NCI-H2227 (cell line): ENCODE measurements around the gene OPN1SW.

Source experiments
- DNase-seq: peaks from one replicate; lab custom pipeline; 2025; ENCODE audit not compliant: unreplicated experiment; lab: John Stamatoyannopoulos, UW

Gene OPN1SW

DNA sequence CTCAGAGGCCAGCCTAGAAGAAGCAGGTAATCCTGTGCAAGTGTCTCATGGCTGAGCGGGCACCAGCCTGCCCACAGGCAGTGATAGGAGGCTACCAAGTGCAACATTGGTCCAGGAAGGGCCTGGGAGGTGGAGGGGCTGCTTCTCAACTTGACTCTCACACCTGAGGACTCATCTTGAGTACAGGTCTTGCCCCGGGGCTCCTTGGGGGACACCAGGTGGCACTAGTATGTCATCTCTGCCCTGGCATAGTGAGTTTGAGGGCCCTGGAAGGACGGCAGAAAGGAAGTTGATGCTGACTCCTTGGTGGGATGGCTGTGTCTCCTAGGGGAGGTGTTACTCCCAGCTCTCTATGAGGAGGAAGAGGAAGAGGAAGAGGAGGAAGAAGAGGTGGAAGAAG, 18.4 kb upstream of the OPN1SW start:
- DNase-seq: no peak

DNA sequence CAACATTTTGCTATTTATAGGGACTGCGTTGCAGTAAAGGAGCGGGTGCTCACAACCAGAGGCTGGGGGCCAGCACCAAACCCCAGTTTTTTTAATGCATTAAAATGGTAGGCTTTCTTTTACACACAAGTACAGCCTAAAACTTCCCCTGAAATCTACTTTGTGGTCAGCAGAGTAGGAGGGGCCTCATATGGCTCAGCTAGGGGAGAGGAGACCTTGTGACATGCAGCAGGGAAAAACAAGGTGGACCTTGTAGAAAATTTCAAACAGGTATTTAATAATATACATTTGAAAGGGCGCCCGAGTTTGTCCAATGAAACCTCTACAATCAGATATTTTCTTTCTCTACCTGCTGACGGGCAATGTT, 17.6 kb upstream of the OPN1SW start:
- no peak for DNase-seq

DNA sequence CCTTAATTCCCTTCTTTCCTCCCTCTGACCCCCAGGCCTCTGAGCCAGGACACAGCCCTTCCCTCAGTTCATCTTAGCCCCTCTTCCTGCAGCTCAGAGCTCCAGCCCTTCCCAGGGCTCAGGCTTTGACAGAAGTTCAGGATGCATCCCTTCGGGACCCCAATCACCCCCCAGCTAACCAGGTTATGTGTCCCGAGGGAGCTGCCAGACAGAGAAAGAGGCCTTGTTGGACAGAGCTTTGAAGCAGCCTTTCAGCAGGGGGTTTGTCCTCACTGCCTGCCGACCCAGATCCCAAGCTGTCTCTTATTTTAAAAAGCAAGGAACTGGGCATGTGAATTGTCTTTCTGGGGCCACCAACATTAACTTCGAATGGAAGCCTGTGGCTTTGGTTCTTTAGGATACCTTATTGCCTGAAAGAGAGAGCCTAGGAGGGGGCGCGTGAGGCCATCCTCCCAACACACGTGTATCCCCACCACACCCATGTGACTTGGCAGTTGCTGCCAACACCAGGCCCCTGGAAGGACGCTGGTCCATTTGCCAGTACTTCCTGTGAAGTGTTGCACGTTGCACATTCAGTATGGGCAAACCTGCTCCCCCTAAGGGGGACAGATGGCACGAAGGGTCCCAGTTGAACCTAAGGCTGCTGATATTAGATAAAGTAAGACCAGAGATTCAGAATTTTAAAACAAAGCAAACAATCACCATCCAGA, 17.0 kb upstream of the OPN1SW start:
- DNase-seq: peak; percentile 13

DNA sequence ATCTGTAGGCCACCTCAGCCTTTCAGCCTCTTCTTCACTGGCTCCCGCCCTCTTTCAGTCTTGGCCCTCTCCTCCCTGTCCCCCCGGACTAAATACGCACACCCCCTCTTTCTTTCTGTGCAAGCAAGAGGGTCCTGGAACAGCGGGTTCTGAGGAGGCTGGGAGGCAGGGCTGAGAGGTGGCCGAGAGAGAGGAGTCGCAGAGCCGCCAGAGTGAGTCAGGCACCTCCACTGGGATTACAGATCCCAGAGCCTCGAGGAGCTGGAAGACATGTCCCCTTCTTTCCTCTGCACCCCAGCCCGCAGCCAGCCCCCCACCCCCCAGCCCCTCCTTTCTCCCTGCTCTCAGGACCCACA, 16.4 kb upstream of the OPN1SW start:
- DNase-seq: peak; percentile 46

DNA sequence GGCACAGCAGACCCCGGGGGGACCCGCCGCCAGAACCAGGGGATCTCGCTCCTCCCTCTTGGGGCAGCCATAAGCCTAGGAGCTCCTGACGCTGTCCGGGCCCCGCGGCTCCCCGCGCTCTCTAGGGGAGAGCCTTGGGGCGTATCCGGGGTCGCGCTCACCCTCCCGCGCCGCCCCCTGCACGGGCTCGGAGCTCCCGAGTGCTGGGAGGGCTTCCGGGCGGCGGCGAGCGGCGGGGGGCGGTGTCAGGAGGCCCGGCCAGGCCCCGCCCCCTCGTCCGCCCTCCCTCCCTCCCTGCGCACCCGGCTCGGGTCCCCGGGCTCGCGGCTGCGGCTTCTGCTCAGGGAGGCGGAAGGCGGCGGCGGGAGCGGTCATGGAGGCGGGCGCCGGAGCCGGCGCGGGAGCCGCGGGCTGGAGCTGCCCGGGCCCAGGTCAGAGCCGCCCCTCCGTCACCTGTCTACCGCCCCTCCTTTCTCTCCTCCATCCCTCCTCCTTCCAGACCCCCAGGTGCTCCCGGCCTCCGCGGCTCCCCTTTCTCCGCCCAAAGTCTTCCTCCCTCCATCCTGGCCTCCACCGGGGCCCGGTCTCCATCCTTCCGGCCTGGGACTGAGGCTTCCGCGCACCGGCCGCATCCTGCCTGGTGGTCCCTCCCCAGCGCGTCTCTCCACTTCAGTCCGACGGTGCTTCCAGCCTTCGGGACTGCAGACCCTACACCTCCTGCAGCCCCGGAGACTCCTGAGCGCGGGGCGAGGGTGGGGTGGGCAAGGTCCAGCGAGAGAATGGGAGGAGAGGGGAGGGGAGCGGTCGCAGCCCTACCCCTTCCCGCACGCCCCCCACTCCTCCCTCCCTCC, 15.8 kb upstream of the OPN1SW start, which contains the start of gene CCDC136:
CCDC136 (plus strand) TSS at position 848 of the 851 bp plus-strand sequence. CDS start 444 bp downstream, outside the sequence.
- DNase-seq: peak; percentile 77

DNA sequence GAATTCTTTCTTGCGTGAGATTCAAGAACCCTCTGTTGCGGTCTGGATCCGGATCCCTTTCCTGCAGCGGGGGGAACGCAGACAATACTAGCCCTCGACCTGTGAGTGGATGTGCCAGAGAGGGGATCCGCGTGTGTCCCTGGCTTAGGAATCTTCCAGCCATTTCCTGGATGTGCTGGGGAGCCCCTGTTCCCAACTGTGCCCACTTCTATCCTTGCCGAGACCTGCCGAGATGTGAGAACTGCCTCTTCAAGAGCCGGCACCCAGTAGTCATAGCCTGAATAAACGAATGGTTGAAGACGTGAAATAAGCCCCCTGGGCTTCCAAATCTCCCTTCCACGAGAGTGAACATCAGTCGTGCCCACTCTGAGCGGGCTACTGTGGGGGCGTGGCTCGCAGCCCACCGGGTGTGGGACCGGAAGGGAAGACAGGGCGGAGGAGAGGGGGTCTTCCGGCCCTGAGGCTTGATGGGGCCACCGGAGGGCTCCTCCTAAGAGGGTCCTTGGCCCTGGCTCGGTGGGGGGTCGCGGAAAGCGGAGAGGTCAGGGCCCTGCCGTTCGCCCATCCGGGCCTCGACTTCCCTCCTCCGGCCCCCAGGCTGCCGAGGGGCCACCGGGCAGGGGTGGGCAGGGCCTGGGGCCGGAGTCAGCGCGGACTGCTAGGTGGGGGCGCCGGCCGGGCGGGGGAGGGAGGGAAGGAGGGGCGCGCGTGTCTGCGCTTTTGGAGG, 14.9 kb upstream of the OPN1SW start:
- peak; percentile 33 for DNase-seq

DNA sequence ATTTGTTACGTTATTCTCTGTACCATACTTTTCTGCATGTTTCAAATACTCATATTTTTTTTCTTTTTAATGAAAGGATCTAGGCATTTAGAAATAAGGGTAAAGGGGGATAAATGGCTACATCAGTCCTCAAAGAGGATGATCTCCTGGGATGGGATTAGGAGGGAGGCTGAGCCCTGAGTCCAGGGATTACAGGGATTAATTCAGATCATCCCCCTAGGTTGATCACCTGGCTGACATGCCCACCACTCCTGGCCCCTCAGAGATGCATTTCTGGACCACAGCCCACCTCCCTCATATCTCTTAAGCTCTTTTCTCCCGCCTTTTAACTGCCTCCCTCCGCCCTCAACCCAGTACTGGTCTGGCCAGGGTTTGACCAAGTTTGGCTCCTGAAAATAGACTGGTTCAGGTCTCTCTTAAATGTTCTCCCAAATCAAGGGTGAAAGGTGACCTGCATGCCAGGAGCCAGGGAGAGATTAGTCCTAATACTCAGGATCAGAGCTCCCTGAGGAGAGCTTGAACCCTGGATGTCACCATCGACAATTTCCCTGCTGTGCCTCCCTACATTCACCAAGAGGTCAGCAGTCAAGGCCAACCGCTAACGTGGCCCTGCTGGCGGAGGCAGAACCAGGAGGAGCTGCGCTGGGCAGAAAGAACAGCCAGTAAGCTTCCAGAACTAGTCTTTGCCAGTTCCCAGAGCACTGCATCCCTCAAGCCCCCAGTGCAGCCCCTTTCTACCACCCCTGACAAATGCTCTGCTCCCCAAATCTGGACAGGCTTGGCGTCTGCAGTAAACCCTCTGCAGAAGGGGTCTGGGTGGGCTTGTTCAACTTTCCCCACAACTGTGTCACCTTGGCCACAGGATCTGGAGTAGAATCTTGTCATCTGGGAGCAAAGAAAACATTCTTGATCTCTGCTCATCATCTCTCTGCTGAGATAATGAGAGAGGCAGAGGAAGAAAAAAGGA, 13.1 kb upstream of the OPN1SW start:
- no peak for DNase-seq

DNA sequence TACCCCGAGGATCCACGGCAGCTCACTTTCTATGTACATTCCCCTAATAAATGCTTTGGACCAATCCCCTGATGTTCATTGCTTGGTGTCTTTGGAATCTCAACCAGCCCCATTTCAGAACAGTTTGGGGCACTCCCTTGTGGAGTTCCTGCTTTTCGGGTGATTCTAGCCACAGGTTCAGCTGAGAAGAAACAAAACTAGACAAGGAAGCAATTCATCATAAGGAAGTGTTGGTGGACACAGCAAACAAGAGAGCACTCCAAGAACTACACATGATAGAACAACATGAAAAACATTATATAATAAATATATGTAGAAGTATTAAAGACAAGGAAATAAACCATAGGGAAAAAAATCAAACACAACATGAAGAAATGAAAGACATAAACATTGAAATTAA, 10.1 kb upstream of the OPN1SW start:
- DNase-seq: no peak

DNA sequence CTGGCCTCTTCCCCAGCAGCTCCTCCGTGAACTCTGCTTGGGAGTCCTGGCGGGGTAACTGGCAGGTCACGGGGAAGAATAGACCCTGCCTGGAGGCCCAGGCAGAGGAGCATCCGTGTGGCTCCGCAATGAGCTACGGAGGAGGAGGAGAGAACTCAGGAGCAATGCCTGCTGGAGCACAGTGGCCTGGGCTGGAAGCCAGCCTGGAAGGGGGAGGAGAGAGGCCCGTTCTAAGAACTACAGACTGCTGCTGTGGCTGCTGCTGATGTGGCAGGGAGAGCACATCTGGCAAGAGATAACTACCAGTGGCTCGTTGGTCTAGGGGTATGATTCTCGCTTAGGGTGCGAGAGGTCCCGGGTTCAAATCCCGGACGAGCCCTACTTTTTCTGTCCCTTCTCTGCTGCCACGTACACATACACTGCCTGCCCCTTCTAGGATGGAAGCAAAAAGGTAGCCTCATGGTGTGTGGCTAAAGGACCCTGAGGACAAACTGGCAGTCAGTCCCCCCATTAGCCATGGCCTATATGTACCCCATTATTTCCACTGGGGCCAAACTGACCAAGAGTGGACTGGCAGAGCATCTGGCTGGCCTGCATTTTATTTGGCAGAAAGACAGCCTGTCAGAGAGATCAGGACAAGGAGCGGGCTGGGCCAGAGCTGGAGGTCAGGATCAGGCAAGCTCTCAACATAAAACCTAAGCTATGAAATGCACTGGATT, 7.7 kb upstream of the OPN1SW start:
- DNase-seq: no peak

DNA sequence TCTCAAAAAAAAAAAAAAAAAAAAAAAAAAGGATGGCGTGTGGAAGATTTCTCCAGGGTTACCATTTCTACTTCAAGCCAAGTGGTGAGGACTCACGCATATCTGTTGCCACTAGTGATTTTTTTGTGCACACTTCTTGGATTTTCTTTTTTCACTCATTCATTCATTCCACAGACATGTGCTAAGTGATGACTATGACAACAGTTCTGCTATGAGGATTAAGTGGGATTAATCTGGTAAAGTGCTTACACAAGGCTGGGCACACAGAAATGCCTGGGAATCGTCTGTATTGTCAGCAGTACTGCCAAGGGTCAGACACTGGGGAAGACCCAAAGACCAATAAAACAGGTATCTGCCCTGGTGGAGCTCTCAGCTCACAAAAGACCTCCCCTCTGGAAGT, 6.3 kb upstream of the OPN1SW start:
- no peak for DNase-seq

DNA sequence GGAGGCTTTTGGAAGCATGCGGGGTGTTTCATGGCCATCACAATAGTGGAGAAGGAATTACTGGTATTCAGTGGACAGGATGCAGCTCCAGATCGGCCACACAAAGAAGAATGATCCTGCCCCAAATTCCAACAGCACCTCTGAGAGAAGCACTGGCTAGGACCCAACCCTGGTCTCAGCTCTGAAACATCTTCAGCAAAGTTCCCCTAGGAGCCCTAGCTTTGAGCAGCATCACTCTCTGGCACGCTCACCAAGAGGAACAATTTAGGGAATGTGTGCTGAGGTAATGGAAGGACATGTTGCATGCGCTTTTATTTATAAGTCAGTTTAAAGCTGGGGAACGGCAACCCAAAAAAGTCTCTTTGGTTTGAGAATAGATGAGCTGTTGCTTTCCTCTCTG, 5.5 kb upstream of the OPN1SW start:
- DNase-seq: no peak

DNA sequence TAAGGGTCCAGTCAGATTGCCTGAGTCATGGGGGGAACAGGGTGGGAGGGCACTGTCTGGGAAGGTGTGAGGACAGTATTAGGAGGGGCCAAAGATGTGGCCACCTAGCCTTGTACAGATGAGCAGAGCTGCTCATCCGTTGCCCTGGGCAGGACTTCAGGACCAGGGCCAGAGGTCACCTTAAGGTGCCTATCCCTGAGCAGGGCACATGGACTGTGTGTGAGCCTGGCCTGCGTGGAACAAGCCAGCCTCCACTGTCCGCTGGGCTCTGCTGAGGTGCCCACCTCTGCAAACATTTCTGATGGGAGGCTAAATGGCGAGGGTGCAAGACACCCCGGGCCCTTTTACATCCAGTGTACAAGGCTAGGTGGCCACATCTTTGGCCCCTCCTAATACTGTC, 3.4 kb upstream of the OPN1SW start:
- DNase-seq: no peak

DNA sequence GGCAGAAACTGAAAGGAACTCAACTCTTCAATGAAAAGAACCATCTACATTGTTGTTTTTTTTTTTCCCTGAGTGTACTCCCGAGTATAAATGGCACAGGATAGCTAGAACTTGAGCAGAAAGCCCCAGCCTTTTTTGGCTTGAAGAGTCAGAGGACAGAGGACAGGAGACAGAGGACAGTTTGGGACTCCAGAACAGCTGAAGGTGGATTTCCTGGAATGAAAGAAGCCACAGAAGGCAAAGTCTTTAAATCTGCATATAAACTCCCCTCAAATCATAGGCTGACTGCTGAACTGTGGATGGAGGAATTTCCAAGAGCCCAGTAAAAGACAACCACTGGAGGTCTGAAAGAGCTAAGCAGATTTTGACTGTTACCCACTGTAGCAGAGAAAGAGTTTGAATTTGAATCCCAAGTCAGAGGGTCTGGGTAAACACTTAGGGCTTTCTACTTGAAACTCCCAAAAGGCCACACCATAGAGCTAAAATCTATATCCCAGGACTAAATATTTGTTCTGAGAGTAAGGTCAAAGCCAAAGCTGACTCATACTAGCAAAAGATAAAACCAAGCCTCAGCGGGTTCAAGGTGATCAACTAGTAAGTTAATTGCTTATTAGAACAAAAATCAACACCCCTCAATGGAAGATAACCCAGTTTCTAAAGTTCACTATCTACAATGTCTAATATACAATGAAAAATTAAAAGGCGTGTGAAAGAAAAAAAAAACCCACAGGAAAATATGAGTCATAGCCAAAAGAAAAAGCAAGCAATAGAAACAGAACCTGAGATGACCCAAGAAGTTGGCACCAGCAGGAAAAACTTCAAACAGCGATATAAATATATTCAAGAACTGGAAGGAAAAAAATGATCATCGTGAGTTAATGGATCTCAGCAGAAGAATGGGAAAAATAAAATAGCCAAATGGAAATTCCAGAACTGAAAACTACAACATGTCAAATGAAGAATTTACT, 1.8 kb upstream of the OPN1SW start:
- no peak for DNase-seq

DNA sequence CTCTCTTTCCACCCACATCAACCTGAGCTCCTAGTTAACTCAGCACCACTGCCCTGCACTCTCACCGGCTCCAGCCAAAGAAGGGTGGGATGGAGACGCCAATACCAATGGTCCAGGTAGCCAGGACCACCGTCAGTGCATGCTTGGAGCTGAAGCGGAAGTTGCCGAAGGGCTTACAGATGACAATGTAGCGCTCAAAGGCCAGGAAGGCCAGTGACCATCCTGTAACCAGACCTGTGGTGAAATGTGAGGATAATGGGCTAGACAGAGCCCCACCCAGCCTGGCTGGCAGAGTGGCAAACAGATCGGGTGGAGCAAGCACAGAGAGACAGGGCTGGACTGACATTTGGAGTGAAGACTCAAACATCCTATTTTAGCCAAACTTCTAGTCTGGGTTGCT, 673 bp downstream of the OPN1SW start:
- DNase-seq: no peak

DNA sequence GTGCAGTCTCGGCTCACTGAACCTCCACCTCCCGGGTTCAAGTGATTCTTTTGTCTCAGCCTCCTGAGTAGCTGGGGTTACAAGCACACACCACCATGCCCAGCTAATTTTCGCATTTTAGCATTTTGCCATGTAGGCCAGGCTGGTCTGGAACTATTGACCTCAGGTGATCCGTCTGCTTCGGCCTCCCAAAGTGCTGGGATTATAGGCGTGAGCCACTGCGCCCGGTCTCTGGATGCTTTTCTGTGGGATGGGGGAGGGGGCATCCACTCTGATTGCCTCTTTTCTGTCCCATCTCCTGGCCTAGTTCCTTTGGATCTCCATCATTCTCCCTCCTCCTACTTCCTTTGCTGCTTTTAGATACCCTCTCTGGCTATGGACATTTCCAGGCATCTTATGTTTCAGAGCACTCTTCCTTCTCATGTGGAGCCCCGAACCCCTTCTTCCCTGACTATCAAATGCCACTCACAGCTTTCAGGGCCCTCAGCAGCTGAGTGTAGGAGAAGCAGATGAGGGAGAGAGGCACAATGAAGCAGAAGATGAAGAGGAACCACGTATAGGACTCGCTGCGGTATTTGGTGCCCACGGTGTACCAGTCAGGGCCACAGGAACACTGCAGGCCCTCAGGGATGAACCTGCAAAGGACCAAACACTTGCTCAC, 1.4 kb downstream of the OPN1SW start:
- no peak for DNase-seq

DNA sequence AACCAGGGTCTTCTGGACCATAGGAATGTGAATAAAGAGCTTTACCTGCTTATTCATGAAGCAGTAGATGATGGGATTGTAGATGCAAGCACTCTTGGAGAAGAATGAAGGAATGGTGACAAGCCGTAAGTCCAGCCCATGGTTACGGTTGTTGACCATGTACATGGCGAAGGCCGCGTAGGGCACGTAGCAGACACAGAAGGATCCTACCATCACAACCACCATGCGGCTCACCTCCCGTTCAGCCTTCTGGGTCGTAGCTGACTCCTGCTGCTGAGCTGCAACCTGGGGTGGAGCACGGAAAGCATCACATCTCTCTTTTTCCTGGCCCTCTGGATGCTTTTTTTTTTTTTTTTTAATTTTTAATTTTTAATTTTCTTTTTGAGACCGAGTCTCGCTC, 2.0 kb downstream of the OPN1SW start:
- DNase-seq: no peak

DNA sequence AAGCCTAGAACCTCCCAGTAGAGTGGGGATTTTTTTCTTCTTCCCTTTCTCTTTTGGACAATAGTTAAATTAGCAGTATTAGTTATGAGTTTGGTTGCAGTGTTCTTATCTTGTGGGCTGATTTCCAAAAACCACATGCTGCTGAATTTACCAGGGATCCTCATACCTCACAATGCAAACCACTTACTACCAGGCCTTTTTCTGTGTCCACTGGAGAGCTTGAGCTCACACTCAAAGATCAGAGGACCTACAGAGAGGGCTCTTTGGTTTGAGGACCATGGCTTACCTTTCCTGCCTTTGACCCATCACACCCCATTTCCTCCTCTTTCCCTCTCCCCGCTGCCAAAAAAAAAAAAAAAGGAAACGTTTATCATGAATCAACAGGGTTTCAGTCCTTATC, 5.4 kb downstream of the OPN1SW start:
- DNase-seq: no peak

DNA sequence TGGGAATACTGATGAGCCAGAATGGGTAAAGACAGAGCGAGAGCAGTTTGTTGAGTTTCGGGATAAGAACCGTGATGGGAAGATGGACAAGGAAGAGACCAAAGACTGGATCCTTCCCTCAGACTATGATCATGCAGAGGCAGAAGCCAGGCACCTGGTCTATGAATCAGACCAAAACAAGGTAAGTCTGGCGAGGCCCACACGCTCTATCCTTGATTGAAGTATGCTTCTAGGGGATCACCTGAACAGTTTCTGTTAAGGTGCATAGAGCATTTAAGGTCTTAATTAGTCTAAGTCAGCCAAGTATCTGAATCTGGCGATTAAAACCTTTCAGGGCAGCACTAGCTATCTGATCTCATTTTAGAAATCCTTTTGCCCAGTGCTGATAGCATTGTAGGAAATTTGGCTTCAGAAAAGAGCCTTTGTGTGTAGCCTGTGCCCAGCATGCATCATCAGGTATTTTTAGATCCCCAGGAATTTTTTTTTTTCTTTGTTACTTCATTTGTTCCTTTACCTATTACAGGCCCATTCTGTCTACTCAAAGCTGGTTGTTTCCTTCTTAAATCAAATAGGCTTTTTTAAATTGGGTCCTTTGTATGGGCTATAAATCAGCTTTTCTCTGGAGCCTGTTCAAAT, 8.0 kb downstream of the OPN1SW start:
- DNase-seq: no peak
